Mesothelial cell of epicardium (in vitro differentiated cells): Measurements from ENCODE around the gene CCDC146. TPM values are rescaled to one million over a fixed set of nuclear protein-coding genes. Genes with fewer than 3 reads are reported as not detected.

Source experiments
- DNase-seq, 2 experiments: peaks; one replicate each; pipeline ENCODE4 v3.0.0; 2021; ENCODE audit warnings: low spot score in 2 of 2; ENCODE audit not compliant: unreplicated experiment in 2 of 2
- H3K27ac Mint-ChIP-seq: 2 replicates; pipeline ENCODE4 v1.8.0; 2021; ENCODE audit warnings: mixed read lengths
- H3K27me3 Mint-ChIP-seq: 2 replicates; pipeline ENCODE4 v1.8.0; 2021; ENCODE audit warnings: low read depth, mixed read lengths
- H3K36me3 Mint-ChIP-seq: 2 replicates; pipeline ENCODE4 v1.8.0; 2021; ENCODE audit warnings: mixed read lengths
- H3K4me1 Mint-ChIP-seq: 2 replicates; pipeline ENCODE4 v1.8.0; 2021; ENCODE audit warnings: mixed read lengths
- H3K4me3 Mint-ChIP-seq: 2 replicates; pipeline ENCODE4 v1.8.0; 2021; ENCODE audit warnings: mild to moderate bottlenecking, moderate library complexity, mixed read lengths
- H3K9me3 Mint-ChIP-seq: 2 replicates; pipeline ENCODE4 v1.8.0; 2021; ENCODE audit warnings: mixed read lengths
- CTCF ChIP-seq: fragments of 200-600 bp; sonication (generic); IDR thresholded peaks from one replicate; pipeline ENCODE4 v1.5.0; 2021; ENCODE audit warnings: antibody characterized with exemption; ENCODE audit not compliant: unreplicated experiment
- total RNA-seq: library from RNA; stranded (reverse); gene quantifications from 3 replicates; pipeline ENCODE4 v1.2.1, GENCODE V29; 2021

Gene CCDC146
- total RNA-seq, 1 donor from 2014 or later, result 13.9 TPM

GRCh38 chr7:77197141-77197540 lies 74.7 kb downstream of the CCDC146 start:
- no peak overlapping the region for H3K27ac Mint-ChIP-seq
- H3K27me3 Mint-ChIP-seq, result peaks cover 21% of the 10 kb centered on the region
- no peaks in the 10 kb centered on the region for H3K36me3 Mint-ChIP-seq
- no peak overlapping the region for H3K4me3 Mint-ChIP-seq
- peaks cover 10% of the 10 kb centered on the region for H3K4me1 Mint-ChIP-seq
- no peak for TF ChIP-seq CTCF
- no peaks in the 10 kb centered on the region for H3K9me3 Mint-ChIP-seq
- no peak for DNase-seq

GRCh38 chr7:77199013-77199966 lies 76.9 kb downstream of the CCDC146 start, which contains the start of gene FGL2:
Gene FGL2 (minus strand): TSS chr7:77199819. CDS start chr7:77199793, 26 bp downstream.
- Mint-ChIP-seq H3K27ac (no peak within 1 kb of the TSS), H3K36me3 (no peaks in the 10 kb centered on the region), H3K4me3 (peak within 1 kb of the TSS; percentile 20), H3K9me3 (no peaks in the 10 kb centered on the region), H3K4me1 (peaks cover 10% of the 10 kb centered on the region), H3K27me3 (peaks cover 21% of the 10 kb centered on the region)
- TF ChIP-seq CTCF, result no peak
- DNase-seq, result no peak

- Mint-ChIP-seq H3K27me3 (peaks cover 21% of the 10 kb centered on the region), H3K27ac (no peak overlapping the region), H3K9me3 (no peaks in the 10 kb centered on the region), H3K36me3 (no peaks in the 10 kb centered on the region), H3K4me3 (no peak overlapping the region), H3K4me1 (peaks cover 10% of the 10 kb centered on the region)
- no peak for TF ChIP-seq CTCF
- no peak for DNase-seq
These were observed 78.1 kb downstream of the CCDC146 start for GRCh38 chr7:77200542-77200941.

GRCh38 chr7:77202481-77202976 lies 80.1 kb downstream of the CCDC146 start:
- no peaks in the 10 kb centered on the region for H3K36me3 Mint-ChIP-seq
- peaks cover 10% of the 10 kb centered on the region for H3K4me1 Mint-ChIP-seq
- H3K4me3 Mint-ChIP-seq, result no peak overlapping the region
- no peak overlapping the region for H3K27ac Mint-ChIP-seq
- no peaks in the 10 kb centered on the region for H3K9me3 Mint-ChIP-seq
- TF ChIP-seq CTCF, result no peak
- peaks cover 21% of the 10 kb centered on the region for H3K27me3 Mint-ChIP-seq
- DNase-seq, result no peak

- no peak for DNase-seq
- H3K4me3 Mint-ChIP-seq, result no peak overlapping the region
- peaks cover 9% of the 10 kb centered on the region for H3K36me3 Mint-ChIP-seq
- H3K9me3 Mint-ChIP-seq, result peaks cover 21% of the 10 kb centered on the region
- no peaks in the 10 kb centered on the region for H3K4me1 Mint-ChIP-seq
- no peak overlapping the region for H3K27ac Mint-ChIP-seq
- no peak for TF ChIP-seq CTCF
- H3K27me3 Mint-ChIP-seq, result peaks cover 3% of the 10 kb centered on the region
These were observed 83.3 kb downstream of the CCDC146 start for GRCh38 chr7:77205706-77206105.
